NOMO-1 (cell line): Measurements from ENCODE around the gene C19orf53.

Experiments used
- DNase-seq, 2 experiments: peaks; one replicate each; lab custom pipeline; 2025; ENCODE audit not compliant: unreplicated experiment in 2 of 2; lab: John Stamatoyannopoulos, UW

Gene C19orf53

GRCh38 chr19:13823901-13824300 is 49.6 kb downstream of the C19orf53 start:
- DNase-seq, result no peak

- DNase-seq, result no peak
Observed at GRCh38 chr19:13824703-13825102, 50.4 kb downstream of the C19orf53 start.

GRCh38 chr19:13825489-13826441 is 51.5 kb downstream of the C19orf53 start:
- no peak for DNase-seq

- no peak for DNase-seq
Observed at GRCh38 chr19:13826652-13827235, 52.5 kb downstream of the C19orf53 start.

- DNase-seq, result no peak
Observed at GRCh38 chr19:13827656-13828055, 53.4 kb downstream of the C19orf53 start.
